Head of caudate nucleus (tissue), 42 donors: ENCODE results near the gene SMTN.

Experiments used
- DNase-seq, 42 donors: peaks; one replicate each; pipeline versions ENCODE4 v3.0.0 to v3.0.0-alpha.2; 2020 to 2021; ENCODE audit warnings: mixed read lengths in 7 of 42
- intact Hi-C: fragments of 100-400 bp; cut with DNase I; formaldehyde crosslinking; loops from one replicate; pipeline ENCODE4 v1.15.0; 2022

The SMTN gene

DNA sequence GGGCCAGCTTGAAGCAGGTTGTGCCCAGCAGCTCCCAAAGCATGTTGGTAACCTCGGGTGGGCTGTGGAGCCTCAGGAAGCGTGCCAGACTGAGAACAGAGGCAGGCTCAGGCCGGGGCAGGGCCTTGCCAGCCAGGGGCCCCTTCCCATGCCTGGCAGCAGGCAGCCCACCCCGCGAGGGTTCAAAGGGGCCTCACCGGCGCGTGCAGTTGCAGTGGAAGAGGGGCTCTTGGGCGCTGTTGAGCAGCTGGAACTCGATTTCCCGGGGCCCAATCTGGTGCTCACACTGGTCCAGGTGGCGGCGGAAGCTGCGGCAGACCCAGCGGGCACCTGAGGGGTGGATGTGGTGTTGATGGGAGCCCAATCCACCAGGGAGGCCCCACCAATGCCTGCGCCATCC lies 55.6 kb downstream of the SMTN start:
- intact Hi-C loops = no loop called here
- no peak for DNase-seq

DNA sequence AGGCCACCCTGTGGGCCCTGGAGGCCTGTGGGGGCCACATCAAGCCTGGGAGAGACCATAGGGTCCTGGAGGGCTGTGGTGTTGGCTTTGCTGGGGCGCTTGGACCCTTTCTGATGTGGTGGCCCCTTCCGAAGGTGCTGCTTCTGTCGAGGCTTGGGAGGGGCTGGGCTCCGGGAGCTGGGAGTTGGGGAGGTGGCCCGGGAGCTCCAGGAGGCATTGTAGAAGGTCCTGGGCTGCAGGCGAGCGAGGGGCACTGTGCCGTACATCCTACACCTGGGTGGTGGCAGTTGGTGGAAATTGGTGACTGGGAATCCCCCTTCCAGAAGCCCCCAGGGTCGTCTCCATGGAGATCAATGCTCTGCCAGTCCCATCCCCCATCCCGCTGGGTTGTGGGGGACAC lies 56.6 kb downstream of the SMTN start:
- no peak for DNase-seq
- intact Hi-C loops = no loop called here

GRCh38 chr22:31138126-31138525 lies 57.0 kb downstream of the SMTN start:
- intact Hi-C loops = no loop called here
- peak in 1 of 42 donors; percentile 17 for DNase-seq

GRCh38 chr22:31139066-31139465 lies 57.9 kb downstream of the SMTN start:
- no peak for DNase-seq
- intact Hi-C loops = no loop called here

DNA sequence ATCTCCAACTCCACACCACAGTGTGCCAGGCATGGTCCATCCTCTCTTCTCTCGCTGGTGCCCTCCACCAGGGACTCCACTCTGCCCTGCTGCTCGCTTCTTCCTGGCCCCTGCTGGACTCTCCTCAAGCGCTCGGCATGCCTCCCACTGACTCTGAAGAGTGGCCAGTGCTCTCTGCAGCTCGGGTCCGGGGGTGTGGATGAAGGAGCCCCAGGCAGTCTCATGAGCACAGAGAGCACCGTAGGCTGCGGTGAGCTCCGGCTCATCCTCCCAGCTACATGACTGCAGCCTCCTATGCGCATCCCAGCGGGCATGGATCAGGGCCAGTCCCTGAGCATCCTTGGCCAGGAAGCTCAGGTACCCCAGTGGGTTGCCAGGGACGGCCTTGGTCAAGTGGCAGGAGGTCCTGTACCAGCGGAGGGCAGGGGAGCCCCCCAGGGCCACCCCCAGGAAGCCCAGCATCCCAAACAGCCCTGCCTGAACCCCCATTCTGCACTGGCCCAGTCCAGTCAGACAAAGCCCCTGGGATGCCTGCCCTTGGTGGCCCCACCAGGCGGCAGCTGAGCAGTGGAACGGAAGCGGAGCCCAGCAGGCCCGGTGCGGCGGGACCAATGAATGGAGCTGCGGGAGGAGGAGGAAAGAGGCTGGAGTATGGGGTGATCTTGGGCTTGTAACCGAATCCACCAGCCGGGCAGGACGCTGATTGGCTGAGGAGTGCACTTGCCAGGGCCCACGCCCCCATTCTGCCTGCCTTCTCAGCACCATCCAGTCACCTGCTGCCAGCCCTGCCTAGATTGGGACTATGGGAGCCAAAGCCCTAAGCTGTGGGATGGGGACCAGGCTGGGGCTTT lies 59.0 kb downstream of the SMTN start, which contains the start of gene PLA2G3:
PLA2G3 (minus strand) TSS at position 643 of the 851 bp plus-strand sequence; CDS start at position 489, 154 bp downstream.
- intact Hi-C loops = no loop called here
- peak in 1 of 42 donors; percentile 10 for DNase-seq

DNA sequence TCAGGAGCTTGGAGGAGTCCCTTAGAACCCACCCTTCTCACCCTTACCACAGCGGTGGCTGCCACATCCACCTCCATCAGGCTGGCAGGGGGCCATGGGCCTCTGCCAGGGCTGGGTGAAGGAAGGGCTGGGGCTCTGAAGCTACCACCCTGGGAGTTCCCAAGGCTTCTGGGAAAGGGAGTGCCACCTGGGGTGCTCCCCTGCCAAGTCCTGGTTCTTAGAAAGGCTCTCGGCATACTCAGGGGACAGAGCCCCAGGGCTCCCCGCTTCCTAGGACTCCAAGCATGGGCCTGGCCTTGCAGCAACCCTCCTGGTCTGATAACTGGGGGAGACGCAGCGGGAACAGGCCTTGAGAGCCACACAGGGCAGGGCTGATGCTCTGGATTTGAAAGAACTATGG lies 59.6 kb downstream of the SMTN start:
- intact Hi-C loops = no loop called here
- no peak for DNase-seq

- DNase-seq = peak in 1 of 42 donors; percentile 19
- intact Hi-C loops = no loop called here
These were observed 60.4 kb downstream of the SMTN start for GRCh38 chr22:31141551-31141950.

GRCh38 chr22:31142285-31142684 lies 61.2 kb downstream of the SMTN start:
- intact Hi-C loops = no loop called here
- DNase-seq = peak in 1 of 42 donors; percentile 12

DNA sequence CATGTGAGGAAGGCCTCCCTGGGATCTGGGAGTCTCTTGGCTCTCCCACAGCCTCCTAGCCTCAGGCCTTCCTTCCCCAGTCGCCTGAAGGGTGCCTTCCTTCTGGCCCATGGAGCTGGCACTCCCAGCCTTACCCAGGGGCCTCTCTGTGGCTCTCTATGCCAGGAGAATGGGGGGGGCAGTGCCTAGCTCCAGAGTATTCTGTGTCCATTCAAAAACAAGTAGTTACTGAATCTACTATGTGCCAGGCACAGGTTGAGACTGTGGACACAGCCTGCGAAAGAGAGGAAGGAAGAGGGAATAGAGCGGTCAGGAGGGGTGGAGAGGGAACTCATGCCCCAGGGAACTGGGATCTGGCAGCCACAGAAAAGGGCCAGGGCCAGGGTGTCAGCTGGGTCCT lies 61.9 kb downstream of the SMTN start:
- peak in 2 of 42 donors; percentile 13 to 19 for DNase-seq
- intact Hi-C loops = no loop called here

DNA sequence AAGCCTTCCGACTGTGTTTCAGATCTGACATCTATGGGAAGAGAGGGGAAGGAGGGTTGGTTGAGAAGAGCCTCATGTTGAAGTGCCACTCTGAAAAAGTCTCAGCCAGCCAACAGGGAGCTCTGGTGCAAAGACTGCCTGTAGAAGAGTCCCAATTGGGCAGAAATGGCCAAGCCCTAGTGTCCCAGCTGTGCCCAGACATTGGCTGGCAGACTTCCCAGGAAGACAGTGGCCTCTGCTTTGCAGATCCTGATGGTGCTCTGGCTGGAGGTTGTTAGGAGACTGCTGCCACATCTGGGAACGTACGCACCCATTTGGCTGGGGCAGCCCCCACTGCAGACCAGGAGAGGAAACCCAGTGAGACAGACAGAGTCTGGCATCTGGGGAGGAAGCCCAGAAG lies 62.4 kb downstream of the SMTN start:
- intact Hi-C loops = no loop called here
- DNase-seq = peak in 33 of 42 donors; percentile 16 to 73 (median 48)

GRCh38 chr22:31144223-31144622 lies 63.1 kb downstream of the SMTN start:
- DNase-seq = no peak
- intact Hi-C loops = no loop called here

GRCh38 chr22:31148488-31148887 lies 67.4 kb downstream of the SMTN start:
- no peak for DNase-seq
- intact Hi-C loops = no loop called here

DNA sequence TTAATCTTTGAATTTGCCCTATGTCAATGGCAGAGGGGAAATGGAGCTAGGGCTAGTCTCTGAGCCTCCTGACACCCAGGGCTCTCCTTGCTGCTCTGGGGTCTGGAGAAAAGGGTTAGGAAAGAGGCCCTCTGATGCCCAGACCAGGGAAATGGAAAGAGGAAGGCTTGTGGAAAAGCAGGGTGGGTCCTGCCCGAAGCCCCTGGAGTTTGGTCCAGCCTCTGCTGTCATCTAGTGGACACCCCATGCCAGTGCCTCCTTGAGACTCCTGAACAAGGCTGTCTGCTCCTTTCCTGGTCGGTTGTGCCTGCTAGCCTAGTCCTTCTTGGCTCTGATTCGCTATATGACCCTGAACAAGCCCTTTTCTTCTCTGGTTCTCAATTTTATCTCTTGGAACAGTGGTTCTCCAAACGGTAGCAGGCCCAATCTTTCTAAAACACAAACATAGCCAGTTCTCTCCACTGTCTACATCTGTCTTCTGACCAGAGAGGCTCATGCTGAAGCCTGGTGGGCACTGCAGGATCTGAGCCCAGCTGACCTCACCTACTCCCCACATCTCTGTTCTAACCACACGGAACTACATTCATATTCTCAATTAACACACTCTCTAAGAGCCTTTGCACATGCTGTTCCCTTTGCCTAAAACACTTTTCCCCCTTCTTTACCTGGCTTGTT lies 68.0 kb downstream of the SMTN start:
- DNase-seq = peak; percentile 36 to 87 (median 71)
- intact Hi-C loops = no loop called here

GRCh38 chr22:31150615-31151014 lies 69.5 kb downstream of the SMTN start:
- intact Hi-C loops = loop anchor here (10.0 kb wide), 2 partner anchors 46 to 176 kb away; partner anchors contain the start of gene SELENOM
- peak in 1 of 42 donors; percentile 10 for DNase-seq

- intact Hi-C loops = loop anchor here (10.0 kb wide), 2 partner anchors 47 to 177 kb away; partner anchors contain the start of gene SELENOM
- no peak for DNase-seq
These were observed 70.8 kb downstream of the SMTN start for GRCh38 chr22:31151872-31152271.

DNA sequence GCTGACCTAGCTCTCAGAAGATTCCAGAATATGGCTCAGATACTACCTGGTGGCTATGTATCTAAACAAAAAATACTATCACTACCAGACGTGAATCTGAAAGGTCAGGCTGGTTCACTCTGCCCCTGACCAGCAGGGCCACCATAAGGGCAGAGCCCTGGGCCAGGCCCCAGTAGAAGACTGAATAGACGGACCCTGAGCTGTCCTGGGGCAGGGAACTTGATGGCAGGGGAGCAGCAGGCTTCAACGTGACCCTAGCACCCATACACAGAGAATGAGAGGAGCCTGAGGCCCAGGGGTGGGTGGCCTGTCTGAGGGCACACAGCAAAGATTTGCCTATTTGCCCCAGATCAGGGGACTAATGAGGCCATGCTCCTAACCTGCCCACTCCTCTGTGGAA lies 72.2 kb downstream of the SMTN start:
- intact Hi-C loops = loop anchor here (10.0 kb wide), 2 partner anchors 49 to 179 kb away; partner anchors contain the start of gene SELENOM
- DNase-seq = no peak
